OCI-LY3 (cell line): ENCODE results near the gene C9orf78.

Experiments
- EZH2phosphoT487 ChIP-seq: fragments of 200-600 bp; shearing (Covaris generic); IDR thresholded peaks from 2 replicates; pipeline ENCODE4 v1.6.1; 2018; ENCODE audit warnings: antibody characterized with exemption, mixed run types, low read depth
- TF ChIP-seq, protein P1 (sequence below): fragments of 200-600, 300-600 bp; sonication (generic); IDR thresholded peaks from 2 replicates; pipeline ENCODE4 v1.5.1; 2014; ENCODE audit warnings: antibody characterized with exemption, low read length, low read depth

DNA sequence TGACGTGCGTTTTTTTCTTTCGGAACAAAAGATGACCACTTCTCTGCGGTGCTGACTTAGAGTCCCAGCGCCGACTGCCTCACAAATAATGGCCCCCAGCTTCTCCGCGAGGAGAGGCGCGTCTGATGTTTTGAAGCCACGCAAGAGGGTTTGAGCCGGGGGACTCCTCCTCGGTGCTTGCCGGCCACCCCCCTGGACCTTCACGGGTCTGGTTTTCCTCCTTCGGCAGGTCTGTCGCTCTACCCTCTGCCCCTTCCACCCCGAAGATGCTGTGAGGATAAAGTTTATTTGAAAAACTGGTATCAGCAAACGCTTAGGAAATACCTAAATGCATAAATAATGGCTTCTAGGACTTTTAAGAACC lies 767 bp upstream of the C9orf78 start:
- TF ChIP-seq, protein P1, sequence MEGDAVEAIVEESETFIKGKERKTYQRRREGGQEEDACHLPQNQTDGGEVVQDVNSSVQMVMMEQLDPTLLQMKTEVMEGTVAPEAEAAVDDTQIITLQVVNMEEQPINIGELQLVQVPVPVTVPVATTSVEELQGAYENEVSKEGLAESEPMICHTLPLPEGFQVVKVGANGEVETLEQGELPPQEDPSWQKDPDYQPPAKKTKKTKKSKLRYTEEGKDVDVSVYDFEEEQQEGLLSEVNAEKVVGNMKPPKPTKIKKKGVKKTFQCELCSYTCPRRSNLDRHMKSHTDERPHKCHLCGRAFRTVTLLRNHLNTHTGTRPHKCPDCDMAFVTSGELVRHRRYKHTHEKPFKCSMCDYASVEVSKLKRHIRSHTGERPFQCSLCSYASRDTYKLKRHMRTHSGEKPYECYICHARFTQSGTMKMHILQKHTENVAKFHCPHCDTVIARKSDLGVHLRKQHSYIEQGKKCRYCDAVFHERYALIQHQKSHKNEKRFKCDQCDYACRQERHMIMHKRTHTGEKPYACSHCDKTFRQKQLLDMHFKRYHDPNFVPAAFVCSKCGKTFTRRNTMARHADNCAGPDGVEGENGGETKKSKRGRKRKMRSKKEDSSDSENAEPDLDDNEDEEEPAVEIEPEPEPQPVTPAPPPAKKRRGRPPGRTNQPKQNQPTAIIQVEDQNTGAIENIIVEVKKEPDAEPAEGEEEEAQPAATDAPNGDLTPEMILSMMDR = no peak
- no peak for TF ChIP-seq EZH2phosphoT487
